Fibroblast of the aortic adventitia (primary cell): ENCODE results near the gene SERPINE1. TPM values are rescaled to one million over a fixed set of nuclear protein-coding genes. Genes with fewer than 3 reads are reported as not detected.

Experiments
- DNase-seq: peaks from one replicate; pipeline ENCODE4 v3.0.0-alpha.2; 2010; ENCODE audit warnings: low read depth
- H3K4me3 ChIP-seq: 2 replicates; pipeline ENCODE4 v1.5.1; 2011; ENCODE audit warnings: low read depth, mild to moderate bottlenecking, control low read depth, low read length, moderate library complexity
- total RNA-seq: library from RNA; depleted of rRNA; stranded (reverse); fragments of >200 nt; gene quantifications from 2 replicates; pipeline ENCODE4 v1.2.3, GENCODE V29; 2012; ENCODE audit warnings: low replicate concordance
- TF ChIP-seq, protein P1 (sequence below): IDR thresholded peaks from 2 replicates; pipeline ENCODE4 v1.5.1; 2011; ENCODE audit warnings: mild to moderate bottlenecking, low read length, control low read depth, inconsistent platforms; ENCODE audit not compliant: insufficient read depth

SERPINE1 gene
- total RNA-seq, 1 donor = 341 TPM

DNA sequence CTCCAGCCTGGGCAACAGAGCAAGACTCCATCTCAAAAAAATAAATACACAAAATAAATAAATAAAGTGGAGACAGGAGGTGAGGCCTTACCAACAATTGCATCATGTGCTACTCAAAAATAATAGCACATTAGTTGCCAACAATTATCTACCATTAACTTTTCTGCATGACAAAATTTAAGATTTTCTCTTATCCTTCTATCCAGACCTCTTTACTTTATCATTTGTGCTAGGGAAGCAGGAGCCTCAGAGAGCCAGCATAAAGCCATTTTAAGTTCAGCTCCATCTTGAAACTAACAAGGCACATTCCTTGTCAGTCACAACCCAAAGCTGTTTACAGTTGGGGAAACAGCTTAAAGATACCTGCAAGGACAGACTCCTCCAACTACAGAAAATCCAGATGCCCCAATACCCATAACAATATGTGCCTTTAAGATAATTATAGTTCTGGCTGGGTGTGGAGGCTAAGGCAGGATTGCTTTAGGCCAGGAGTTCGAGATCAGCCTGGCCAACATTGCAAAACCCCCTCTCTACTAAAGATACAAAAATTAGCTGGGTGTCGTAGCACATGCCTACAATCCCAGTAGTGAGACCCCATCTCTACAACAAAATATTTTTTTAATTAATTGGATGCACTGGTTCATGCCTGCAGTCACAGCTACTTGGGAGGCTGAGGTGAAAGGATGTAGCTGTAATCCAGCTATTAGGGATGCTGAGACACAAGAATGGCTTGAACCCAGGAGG, 25.2 kb downstream of the SERPINE1 start:
- H3K4me3 ChIP-seq = no peak overlapping the region
- DNase-seq = no peak
- TF ChIP-seq, protein P1, sequence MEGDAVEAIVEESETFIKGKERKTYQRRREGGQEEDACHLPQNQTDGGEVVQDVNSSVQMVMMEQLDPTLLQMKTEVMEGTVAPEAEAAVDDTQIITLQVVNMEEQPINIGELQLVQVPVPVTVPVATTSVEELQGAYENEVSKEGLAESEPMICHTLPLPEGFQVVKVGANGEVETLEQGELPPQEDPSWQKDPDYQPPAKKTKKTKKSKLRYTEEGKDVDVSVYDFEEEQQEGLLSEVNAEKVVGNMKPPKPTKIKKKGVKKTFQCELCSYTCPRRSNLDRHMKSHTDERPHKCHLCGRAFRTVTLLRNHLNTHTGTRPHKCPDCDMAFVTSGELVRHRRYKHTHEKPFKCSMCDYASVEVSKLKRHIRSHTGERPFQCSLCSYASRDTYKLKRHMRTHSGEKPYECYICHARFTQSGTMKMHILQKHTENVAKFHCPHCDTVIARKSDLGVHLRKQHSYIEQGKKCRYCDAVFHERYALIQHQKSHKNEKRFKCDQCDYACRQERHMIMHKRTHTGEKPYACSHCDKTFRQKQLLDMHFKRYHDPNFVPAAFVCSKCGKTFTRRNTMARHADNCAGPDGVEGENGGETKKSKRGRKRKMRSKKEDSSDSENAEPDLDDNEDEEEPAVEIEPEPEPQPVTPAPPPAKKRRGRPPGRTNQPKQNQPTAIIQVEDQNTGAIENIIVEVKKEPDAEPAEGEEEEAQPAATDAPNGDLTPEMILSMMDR = no peak

DNA sequence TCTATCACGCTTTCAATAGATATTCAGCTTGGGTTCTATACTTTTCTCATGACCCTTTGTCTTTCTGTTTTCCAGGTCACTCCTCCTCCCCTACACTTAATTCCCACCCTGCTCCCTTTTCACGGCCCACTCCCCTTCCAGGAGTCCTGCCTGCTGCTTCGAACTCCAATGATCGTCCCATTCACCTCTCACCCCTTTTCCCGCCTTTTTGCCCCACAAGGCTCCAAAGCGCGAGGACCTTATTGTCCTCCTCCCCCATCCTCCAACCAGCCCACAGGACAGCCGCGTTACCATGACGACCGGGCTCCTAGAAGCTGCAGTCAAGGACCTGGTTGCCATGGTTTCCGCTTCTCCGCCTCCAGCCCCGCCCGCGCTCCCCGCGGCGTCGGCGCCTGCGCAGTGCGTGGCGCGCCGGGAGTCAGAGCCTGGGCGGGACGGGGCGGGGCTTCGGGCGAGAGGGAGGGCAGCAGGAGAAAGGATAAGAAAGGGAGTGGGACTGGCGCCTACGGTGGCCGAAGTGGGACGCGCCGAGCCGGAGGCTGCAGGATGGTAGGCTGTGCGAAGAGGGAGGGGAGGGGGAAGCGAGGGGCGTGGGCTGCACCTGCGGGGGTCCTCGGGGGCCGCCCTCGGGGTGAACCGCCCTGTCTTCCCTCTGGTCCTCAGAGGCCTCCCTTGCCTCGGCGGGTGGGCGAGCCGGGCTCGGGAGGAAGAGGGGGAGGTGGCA, 27.2 kb downstream of the SERPINE1 start, which contains the start of gene AP1S1:
Gene AP1S1, plus strand, starts transcription at position 508 of the 724 bp plus-strand sequence. Its CDS starts 39 bp downstream, at position 547.
- TF ChIP-seq, protein P1 = no peak
- DNase-seq = peak; percentile 91
- peak within 1 kb of the TSS; percentile 79 for H3K4me3 ChIP-seq

DNA sequence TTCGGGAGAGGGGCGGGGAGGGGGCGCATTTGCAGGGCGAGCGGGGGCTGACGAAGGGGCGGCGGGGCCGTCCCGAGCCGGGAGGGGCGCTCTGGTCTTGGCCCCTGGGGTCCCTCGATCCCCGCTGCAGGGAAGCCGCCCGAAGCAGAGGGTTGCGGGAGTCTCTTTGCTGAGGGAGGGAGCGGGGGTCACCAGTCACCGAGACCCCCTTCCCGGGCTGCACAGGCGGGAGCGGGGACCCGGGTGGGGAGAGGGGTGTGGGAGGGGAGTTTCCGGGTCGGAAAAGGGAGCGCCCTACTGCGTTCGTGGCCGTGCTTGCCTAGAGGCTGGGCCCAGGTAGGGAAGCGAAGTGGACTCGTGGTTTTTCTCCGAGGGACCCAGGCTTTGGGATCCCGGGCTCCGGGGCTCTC, 27.8 kb downstream of the SERPINE1 start:
- H3K4me3 ChIP-seq = peak overlapping the region; percentile 79
- DNase-seq = no peak
- TF ChIP-seq, protein P1 = no peak

DNA sequence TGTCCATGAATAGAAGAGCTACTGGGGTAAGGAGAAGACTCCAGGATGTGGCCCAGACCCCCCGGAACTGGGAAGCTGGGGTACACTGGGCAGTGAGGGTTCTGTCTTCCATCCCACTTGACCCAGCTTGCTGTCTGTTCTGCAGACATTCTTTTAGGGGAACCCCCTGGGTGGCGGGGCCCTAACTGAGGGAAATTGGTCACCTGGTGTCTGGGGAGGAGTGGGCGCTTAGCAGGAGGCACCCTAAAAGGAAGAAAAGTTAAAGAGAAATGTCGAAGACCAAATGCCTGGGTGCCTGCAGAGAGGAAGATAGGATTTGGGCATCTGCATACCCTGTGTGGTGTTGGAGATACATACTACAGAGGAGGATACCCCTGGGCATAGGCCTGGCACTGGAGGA, 28.4 kb downstream of the SERPINE1 start:
- peak overlapping the region; percentile 79 for H3K4me3 ChIP-seq
- DNase-seq = no peak
- TF ChIP-seq, protein P1 = no peak

DNA sequence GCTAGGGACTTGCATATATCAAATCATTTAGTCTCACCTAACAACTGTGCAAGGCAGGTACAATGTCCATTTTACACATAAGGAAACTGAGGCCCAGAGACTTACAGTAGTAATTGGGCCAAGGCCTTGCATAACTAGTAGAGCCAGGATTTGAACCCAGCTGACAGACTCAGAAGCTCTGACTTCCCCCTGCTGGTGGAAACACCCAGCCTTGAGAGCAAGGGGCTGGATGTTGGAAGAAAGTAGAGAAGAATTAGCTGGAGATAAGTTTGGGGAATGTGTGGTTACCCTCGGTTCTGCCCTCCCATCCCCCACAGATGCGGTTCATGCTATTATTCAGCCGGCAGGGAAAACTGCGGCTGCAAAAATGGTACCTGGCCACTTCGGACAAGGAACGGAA, 29.4 kb downstream of the SERPINE1 start:
- H3K4me3 ChIP-seq = no peak overlapping the region
- DNase-seq = no peak
- TF ChIP-seq, protein P1 = peak; percentile 17

DNA sequence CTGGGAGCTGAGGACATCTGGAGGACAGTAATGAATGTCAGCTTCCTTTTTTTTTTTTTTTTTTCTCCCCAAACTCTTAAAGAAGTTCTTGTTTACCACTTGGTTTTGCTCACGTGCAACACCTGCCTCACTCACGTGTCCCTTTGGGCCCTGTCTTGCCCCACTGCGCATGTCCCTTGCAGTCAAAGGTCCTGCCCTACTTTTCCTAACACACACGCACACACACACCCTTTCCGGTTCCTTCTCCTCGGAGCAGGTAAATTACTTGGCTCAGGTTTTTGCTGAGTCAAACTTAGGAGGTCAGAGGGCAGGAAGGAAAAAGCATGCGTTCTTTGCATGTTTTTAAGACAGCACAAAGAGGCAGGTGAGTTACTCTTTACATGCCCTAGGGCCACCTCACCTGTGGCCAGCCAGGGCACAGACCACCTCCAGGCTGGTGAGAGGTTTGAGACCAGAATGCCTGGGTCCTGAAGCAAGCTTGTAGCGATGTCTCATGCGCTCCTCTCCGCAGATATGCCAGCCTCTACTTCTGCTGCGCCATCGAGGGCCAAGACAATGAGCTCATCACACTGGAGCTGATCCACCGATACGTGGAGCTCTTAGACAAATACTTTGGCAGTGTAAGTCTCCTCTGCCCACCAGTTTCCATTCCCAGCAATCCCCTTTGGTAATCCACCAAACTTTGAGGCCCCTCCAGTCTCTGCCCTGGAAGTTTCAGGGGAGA, 30.1 kb downstream of the SERPINE1 start:
- TF ChIP-seq, protein P1 = no peak
- no peak overlapping the region for H3K4me3 ChIP-seq
- no peak for DNase-seq
